ENCODE data around the gene MTRF1.
"Not testable (repeated sequence)": the region's sequence is repeated elsewhere in the genome, so short reads cannot be mapped to it uniquely, and the experiment has no call there.

Gene MTRF1

GRCh38 chr13:41263261-41263971, at the start of gene MTRF1:
MTRF1 (minus strand) TSS chr13:41263576; CDS start chr13:41260907, 2,669 bp downstream.
- peak; percentile 82 for DNase-seq

GRCh38 chr13:41313117-41313516, 49.7 kb upstream of the MTRF1 start:
- no peak for DNase-seq

GRCh38 chr13:41312176-41312500, 48.8 kb upstream of the MTRF1 start:
- peak; percentile 35 for DNase-seq

GRCh38 chr13:41311406-41312175, 48.2 kb upstream of the MTRF1 start:
- peak; percentile 66 for DNase-seq

- DNase-seq: peak; percentile 99
These were observed 47.6 kb upstream of the MTRF1 start, which contains the start of gene NAA16 for GRCh38 chr13:41310963-41311405. NAA16 (plus strand) TSS chr13:41311267; CDS start chr13:41311529, 262 bp downstream.

GRCh38 chr13:41307884-41308640, 44.7 kb upstream of the MTRF1 start:
- no peak for DNase-seq

- DNase-seq: no peak
These were observed 43.1 kb upstream of the MTRF1 start for GRCh38 chr13:41306271-41307145.

- DNase-seq: no peak
These were observed 41.2 kb upstream of the MTRF1 start for GRCh38 chr13:41304551-41304950.

- no peak for DNase-seq
These were observed 39.4 kb upstream of the MTRF1 start for GRCh38 chr13:41302743-41303142.

- DNase-seq: no peak
These were observed 36.1 kb upstream of the MTRF1 start for GRCh38 chr13:41299316-41300094.

- no peak for DNase-seq
These were observed 33.7 kb upstream of the MTRF1 start for GRCh38 chr13:41296879-41297646.

- no peak for DNase-seq
These were observed 32.6 kb upstream of the MTRF1 start for GRCh38 chr13:41295973-41296372.

GRCh38 chr13:41294914-41295313, 31.5 kb upstream of the MTRF1 start:
- no peak for DNase-seq

- DNase-seq: no peak
These were observed 29.9 kb upstream of the MTRF1 start for GRCh38 chr13:41293272-41293671.

- no peak for DNase-seq
These were observed 27.9 kb upstream of the MTRF1 start for GRCh38 chr13:41291246-41291645.

GRCh38 chr13:41289463-41289881, 26.1 kb upstream of the MTRF1 start:
- no peak for DNase-seq

GRCh38 chr13:41286370-41286769, 23.0 kb upstream of the MTRF1 start:
- no peak for DNase-seq

- DNase-seq: no peak
These were observed 21.3 kb upstream of the MTRF1 start for GRCh38 chr13:41284512-41285288.

GRCh38 chr13:41282129-41282571, 18.8 kb upstream of the MTRF1 start:
- DNase-seq: no peak

GRCh38 chr13:41279156-41279555, 15.8 kb upstream of the MTRF1 start:
- DNase-seq: not testable (repeated sequence)
